Activated T-cell treated with anti-CD3 and anti-CD28 coated beads for 24 hours (primary cell): ENCODE data around the gene KCNK7.
A peak's percentile ranks its signal among the peaks of the same experiment; 100 is the strongest.

Experiments
- DNase-seq: peaks from one replicate; pipeline ENCODE4 v3.0.0-alpha.2; 2020; ENCODE audit warnings: low read depth

Gene KCNK7

DNA sequence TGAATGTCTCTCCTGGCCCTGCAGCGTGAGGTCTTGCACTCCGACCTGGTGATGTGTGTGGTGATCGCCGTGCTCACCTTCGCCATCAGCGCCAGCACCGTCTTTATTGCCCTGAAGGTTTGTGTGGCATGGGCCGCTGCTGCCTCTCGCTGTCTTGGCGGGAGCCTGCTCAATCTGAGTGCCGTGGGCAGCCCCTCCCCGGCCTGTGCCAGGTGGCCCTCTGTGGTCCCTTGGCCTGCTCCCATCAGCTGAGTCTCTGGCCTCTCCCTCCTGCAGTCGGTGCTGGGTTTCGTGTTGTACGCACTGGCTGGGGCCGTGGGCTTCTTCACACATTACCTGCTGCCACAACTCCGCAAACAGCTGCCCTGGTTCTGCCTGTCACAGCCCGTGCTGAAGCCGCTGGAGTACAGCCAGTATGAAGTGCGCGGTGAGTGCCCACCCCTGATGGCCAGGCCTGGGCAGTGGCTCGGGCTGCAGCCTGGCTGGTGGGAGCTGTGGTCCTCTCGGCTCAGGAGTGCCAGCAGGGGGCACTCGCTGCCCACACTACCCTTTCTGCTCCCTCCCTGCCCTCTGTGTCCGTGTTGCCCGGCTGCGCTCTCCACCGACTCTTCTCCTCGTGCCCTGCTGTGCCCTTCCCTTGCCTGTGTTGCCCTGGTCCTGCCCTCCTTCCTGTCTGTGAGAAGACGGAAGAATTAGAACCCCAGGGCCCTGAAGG is 30.2 kb upstream of the KCNK7 start:
- DNase-seq, result no peak

DNA sequence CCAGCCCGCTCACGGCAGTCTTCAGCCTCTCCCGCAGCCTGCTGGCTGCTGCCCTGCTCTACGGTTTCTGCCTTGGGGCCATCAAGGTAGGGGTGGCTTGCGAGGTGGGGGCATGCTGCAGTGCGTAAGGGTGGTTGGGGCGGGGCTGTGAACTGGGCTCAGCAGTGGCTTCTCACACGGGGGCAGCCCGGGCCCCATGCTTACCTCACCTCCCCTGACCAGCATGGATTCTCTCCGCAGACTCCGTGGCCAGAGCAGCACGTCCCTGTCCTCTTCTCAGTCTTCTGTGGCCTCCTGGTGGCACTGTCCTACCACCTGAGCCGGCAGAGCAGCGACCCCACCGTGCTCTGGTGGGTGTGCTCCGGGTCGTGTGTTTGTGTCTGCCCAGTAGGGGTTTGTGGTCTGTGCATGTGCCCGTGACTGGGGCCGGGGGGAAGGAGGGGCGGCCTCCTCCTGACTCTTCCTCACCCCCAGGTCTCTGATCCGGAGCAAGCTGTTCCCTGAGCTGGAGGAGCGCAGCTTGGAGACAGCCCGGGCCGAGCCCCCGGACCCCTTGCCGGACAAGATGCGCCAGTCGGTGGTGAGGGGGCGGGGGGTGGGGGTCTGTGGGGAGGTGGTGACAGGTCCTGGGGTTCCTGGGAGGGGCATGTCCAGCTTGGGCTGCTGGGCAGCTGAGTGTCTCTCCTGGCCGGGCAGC is 29.5 kb upstream of the KCNK7 start:
- DNase-seq, result no peak

GRCh38 chr11:65623852-65624616 is 28.4 kb upstream of the KCNK7 start:
- DNase-seq, result no peak

DNA sequence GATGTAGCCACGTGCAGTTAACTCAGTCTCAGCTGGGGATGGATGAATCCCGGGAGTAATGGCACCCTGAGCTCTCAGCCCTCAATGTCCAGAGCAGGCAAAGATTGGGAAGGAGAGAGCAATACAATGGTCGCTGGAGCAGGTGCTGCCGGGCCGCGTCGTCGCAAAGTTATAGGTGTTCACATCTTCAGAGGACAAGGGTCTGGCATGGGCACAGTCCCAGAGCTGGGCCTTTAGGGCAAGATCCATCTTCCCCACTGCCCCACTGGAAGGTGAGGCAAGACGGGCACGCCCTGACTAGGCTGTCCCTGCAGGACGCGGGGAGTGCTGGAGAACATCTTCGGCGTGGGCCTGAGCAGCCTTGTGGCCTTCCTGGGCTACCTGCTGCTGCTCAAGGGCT is 27.6 kb upstream of the KCNK7 start:
- no peak for DNase-seq

DNA sequence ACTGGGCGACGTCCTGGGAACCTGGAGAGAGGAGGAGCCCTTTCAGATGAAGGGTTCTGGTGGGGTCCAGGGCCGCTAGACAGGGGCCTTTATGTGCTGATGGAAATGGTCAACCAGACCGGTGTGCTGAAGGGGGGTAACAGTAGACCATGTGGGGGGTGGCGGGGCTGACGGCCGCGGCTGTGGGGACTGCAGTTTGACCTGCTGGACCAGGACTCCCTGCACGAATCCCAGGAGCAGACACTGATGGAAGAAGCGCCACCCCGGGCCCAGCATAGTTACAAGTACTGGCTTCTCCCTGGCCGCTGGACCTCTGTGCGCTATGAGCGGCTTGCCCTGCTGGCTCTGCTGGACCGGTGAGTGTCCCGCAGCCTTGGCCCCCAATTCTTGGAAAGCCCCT is 26.4 kb upstream of the KCNK7 start:
- DNase-seq, result no peak

DNA sequence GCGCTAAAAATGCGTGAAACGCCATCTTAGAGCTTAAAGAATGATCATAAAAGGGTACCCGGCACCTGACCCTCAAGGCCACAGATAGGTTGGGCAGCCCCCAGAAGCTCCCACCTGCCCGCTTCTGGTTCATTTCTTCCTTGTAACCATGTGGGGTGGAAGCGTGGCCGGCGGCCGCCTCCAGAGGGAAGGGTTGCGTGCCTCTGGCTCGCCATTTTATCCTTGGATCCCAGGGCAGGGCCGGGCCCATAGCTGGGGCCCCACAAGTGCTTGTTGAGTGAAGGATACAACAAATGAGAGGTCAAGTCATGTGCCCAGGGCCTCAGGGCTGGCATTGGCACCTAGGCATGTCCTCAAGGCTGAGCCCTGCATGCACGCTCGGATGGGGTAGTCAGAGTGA is 25.9 kb upstream of the KCNK7 start:
- DNase-seq, result no peak

DNA sequence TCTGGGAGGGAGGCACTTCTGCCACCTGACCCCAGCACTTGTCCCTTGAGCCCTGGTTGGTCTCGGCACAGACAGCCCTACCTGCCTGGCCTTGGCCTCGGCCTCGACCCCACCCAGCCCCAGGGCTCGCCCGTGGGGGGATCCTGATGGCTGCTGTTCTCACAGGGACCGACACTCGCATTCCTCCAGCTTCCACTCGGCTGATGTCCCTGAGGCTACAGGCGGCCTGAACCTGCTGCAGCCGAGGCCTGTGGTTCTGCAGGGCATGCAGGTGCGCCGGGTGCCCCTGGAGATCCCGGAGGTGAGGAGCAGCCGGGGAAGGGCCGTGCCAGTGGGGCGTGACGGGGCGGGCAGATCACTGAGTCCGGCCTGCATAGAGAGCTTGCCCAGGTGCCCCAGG is 25.1 kb upstream of the KCNK7 start:
- no peak for DNase-seq

- no peak for DNase-seq
Measured at GRCh38 chr11:65619281-65619928, 23.8 kb upstream of the KCNK7 start.

DNA sequence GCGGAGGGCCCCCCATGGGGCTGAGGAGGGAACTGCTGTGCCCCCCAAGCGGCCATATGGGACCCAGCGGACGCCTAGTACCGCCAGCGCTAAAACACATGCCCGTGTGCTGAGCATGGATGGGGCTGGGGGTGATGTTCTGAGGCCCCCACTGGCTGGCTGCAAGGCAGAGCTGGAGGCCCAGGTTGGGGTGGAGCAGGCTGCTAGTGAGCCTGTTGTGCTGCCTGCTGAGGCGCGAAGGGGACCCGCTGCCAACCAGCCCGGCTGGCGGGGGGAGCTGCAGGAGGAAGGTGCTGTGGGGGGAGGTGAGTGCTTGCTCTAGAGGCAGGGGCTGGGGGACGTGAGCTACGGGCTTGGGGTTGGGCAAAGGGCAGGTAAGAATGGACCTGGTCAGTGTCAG is 23.2 kb upstream of the KCNK7 start:
- no peak for DNase-seq

DNA sequence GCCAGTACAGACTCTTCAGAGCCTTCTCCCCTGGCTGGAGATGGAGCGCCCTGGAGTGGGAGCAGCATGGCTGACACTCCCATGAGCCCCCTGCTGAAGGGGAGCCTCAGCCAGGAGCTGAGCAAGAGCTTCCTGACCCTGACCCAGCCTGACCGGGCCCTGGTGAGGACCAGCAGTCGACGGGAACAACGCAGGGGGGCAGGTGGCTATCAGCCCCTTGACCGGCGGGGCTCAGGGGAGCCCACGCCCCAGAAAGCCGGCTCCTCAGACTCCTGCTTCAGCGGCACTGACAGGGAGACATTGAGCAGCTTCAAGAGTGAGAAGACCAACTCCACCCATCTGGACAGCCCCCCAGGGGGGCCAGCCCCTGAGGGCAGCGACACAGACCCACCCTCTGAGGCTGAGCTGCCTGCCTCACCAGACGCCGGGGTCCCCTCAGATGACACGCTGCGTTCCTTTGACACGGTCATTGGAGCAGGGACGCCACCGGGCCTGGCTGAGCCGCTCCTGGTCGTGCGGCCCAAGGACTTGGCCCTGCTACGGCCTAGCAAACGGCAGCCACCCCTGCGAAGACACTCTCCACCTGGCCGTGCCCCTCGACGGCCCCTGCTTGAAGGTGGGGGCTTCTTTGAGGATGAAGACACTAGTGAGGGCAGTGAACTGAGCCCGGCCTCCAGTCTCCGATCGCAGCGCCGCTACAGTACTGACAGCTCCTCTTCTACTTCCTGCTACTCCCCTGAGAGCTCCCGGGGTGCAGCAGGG is 22.6 kb upstream of the KCNK7 start:
- DNase-seq, result no peak

GRCh38 chr11:65617136-65617850 is 21.7 kb upstream of the KCNK7 start:
- no peak for DNase-seq

DNA sequence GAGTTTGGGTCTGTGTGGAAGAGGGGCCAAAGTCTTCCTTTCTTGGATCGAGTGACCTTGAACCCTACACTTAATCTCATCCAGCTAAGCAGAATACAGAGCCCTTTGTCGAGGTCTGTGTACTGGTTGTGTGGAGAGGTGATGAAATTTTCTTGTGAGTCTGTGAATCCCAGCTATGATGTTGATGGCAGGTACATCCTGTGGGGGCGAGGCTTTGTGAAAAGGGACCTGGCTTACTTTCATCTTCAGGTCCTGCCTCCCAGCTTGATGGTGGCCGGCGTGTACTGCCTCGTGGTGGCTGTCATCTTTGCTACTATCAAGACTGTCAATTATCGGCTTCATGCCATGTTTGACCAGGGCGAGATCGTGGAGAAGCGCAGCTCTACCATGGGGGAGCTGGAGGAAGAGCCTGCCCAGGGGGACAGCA is 21.0 kb upstream of the KCNK7 start:
- DNase-seq, result no peak

GRCh38 chr11:65615950-65616574 is 20.5 kb upstream of the KCNK7 start:
- no peak for DNase-seq

DNA sequence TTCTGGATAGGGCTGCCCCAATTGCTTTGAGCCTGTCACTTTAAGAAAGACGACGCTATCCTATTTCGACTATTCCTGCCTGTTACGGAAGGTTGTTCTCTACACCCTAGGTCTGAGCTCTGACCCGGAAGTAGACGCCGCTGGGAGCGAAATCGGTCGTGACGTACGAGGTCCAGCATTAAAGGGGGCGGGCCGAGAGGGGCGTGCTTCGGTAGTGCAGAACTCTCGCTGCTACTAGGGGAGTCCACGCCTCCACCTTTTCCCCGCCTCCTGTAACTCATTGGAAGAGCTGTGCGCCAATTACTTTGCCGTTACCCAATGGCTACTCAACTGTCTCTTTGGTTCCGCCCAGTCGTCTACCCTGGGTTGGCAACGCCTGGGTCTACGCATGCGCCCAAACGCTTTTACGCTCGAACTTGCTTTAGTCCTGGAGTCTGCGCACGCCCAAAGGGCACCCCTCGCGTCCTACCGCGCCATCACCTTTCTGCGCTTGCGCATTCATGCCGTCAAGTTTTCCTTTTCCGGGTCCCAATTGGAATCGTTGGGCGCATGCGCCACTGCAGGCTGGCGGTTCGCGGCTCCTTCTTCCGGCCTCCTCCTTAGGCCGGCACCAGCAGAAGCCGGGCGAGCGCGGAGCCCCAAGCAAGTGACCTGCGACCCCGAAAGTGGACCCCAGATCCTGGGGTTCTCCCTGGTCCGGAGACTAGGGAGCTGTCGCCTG is 19.8 kb upstream of the KCNK7 start, which contains the start of gene PCNX3:
TSS of gene PCNX3 (plus strand) at position 548 of the 721 bp plus-strand sequence. CDS start 536 bp downstream, outside the sequence.
- DNase-seq, result peak; percentile 100

DNA sequence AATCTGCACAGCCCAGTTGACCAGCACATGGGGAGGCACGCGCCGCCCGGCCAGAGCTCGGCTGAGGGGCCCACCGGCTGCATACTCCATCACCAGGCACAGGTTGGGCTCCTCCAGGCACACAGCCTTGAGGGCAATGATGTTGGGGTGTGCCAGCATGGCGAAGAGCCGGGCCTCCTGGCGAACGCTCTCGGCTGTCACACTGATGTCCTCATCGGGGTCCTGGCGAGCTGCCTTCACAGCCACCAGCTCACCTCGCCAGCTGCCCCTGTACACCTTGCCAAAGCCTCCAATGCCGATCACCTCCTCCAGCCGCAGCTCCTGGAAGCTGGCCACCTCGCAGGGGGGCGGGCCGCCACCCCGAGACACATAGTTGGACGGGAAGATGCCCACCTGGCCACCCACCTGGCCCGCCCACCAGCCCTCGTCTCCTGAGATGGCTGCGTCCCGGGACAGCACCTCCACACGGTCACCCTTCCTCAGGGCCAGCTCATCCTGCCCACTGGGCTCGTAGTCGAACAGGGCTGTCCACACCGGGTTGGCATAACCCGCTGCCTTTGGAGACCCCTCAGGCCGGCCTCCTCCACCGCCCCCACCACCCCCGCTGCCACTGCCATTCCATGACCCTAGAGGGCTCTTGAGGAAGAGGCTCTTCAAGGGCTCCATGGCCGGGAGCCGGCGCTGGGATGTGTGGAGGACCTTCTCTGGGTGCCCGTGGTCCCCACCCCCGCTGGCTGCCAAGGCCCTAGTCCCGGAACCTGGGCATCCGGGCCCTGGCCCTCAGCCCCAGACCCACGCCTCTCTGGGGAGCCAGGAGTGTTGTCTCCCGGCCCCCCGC is 17.7 kb upstream of the KCNK7 start:
- DNase-seq, result no peak

- no peak for DNase-seq
Measured at GRCh38 chr11:65612691-65613090, 17.1 kb upstream of the KCNK7 start.

DNA sequence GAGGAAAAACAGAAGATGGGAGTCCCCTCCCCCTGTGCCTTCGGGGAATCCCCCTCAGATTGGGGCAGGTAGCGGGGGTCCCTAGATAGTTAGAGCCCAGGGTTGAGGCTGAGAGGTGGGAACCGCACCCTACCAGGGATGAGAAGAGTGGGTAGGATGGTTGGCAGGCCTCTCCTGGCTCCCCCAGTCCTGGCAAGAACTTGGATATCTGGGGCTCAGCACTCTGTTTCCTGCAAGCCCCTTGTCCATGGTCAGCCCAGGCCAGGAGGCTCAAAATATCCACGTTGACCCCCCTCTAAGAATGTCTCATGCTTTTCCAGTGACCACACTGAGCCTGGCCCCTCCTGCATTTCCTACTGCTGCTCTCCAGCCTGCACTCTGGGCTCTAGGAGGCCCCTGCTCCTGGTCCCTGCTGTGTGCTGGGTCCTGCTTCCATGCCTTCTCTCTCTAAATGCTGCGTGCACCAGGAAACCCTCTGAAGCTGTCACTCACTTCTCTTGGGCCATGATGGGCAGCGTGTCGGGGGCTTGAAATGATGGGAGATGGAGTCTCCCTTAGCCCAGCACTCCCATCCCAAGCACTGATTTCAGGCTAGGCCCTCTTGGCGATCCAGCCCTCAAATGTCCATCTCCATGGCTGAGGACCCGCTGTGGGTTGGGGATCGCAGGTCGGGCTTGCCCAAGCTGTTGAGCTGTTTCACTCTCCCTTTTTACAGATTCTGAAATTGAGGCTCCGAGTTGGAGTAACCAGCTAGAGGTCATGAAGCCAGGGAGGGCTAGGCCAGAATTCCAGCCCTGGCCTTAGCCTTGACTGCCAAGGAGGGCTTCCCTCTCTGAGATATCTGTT is 16.4 kb upstream of the KCNK7 start:
- no peak for DNase-seq
